Measurements from ENCODE around the gene SEMA6B. TPM values are rescaled to one million over a fixed set of nuclear protein-coding genes. Genes with fewer than 3 reads are reported as not detected.

SEMA6B gene
- total RNA-seq, 1 donor from 2014 or later = 9.5 TPM

- H3K36me3 Mint-ChIP-seq = peaks cover under 1% of the 10 kb centered on the region
- no peak overlapping the region for H3K27ac Mint-ChIP-seq
Observed at GRCh38 chr19:4500841-4501591, 58.5 kb downstream of the SEMA6B start.

GRCh38 chr19:4499855-4500254, 59.6 kb downstream of the SEMA6B start:
- no peaks in the 10 kb centered on the region for H3K4me1 Mint-ChIP-seq (ENCODE audit: unreplicated experiment)
- H3K27ac Mint-ChIP-seq = no peak overlapping the region
- H3K4me3 Mint-ChIP-seq = no peak overlapping the region
- no peaks in the 10 kb centered on the region for H3K9me3 Mint-ChIP-seq
- TF ChIP-seq CTCF (conservative IDR thresholded peaks at IDR 0.05) = no peak
- DNase-seq (ENCODE audit: extremely low spot score, unreplicated experiment) = no peak
- no peaks in the 10 kb centered on the region for H3K27me3 Mint-ChIP-seq
- H3K36me3 Mint-ChIP-seq = no peaks in the 10 kb centered on the region

More at GRCh38 chr19:4500841-4501591, 58.5 kb downstream of the SEMA6B start:
- no peak overlapping the region for H3K4me3 Mint-ChIP-seq
- H3K9me3 Mint-ChIP-seq = no peaks in the 10 kb centered on the region
- DNase-seq (ENCODE audit: extremely low spot score, unreplicated experiment) = no peak
- no peak for TF ChIP-seq CTCF (conservative IDR thresholded peaks at IDR 0.05)
- H3K4me1 Mint-ChIP-seq (ENCODE audit: unreplicated experiment) = no peaks in the 10 kb centered on the region
- H3K27me3 Mint-ChIP-seq = no peaks in the 10 kb centered on the region

GRCh38 chr19:4499318-4499717, 60.2 kb downstream of the SEMA6B start:
- TF ChIP-seq CTCF (conservative IDR thresholded peaks at IDR 0.05) = no peak
- Mint-ChIP-seq H3K4me3 (no peak overlapping the region), H3K27ac (no peak overlapping the region), H3K9me3 (no peaks in the 10 kb centered on the region), H3K4me1 (ENCODE audit: unreplicated experiment) (no peaks in the 10 kb centered on the region), H3K27me3 (no peaks in the 10 kb centered on the region), H3K36me3 (no peaks in the 10 kb centered on the region)
- no peak for DNase-seq (ENCODE audit: extremely low spot score, unreplicated experiment)

- no peak for DNase-seq (ENCODE audit: extremely low spot score, unreplicated experiment)
- Mint-ChIP-seq H3K27ac (no peak overlapping the region), H3K4me1 (ENCODE audit: unreplicated experiment) (no peaks in the 10 kb centered on the region), H3K4me3 (no peak overlapping the region), H3K9me3 (no peaks in the 10 kb centered on the region), H3K36me3 (no peaks in the 10 kb centered on the region), H3K27me3 (no peaks in the 10 kb centered on the region)
- TF ChIP-seq CTCF (conservative IDR thresholded peaks at IDR 0.05) = no peak
Observed at GRCh38 chr19:4498694-4499093, 60.8 kb downstream of the SEMA6B start.

- Mint-ChIP-seq H3K36me3 (no peaks in the 10 kb centered on the region), H3K9me3 (no peaks in the 10 kb centered on the region), H3K27me3 (no peaks in the 10 kb centered on the region)
Observed at GRCh38 chr19:4497770-4498389, 61.6 kb downstream of the SEMA6B start.

More at GRCh38 chr19:4497770-4498389, 61.6 kb downstream of the SEMA6B start:
- Mint-ChIP-seq H3K27ac (no peak overlapping the region), H3K4me3 (no peak overlapping the region), H3K4me1 (ENCODE audit: unreplicated experiment) (no peaks in the 10 kb centered on the region)
- no peak for TF ChIP-seq CTCF (conservative IDR thresholded peaks at IDR 0.05)
- no peak for DNase-seq (ENCODE audit: extremely low spot score, unreplicated experiment)

Data from type B pancreatic cell (in vitro differentiated cells).